ENCODE measurements around the gene SPINT2. TPM values are rescaled to one million over a fixed set of nuclear protein-coding genes. Genes with fewer than 3 reads are reported as not detected.
A peak's percentile ranks its signal among the peaks of the same experiment; 100 is the strongest.

SPINT2 gene
- total and polyA plus RNA-seq, 2 of the 13 experiments (the other 11 are each of a cell fraction or from before 2014, with no cell fraction given), result 0.31 to 0.77 TPM

DNA sequence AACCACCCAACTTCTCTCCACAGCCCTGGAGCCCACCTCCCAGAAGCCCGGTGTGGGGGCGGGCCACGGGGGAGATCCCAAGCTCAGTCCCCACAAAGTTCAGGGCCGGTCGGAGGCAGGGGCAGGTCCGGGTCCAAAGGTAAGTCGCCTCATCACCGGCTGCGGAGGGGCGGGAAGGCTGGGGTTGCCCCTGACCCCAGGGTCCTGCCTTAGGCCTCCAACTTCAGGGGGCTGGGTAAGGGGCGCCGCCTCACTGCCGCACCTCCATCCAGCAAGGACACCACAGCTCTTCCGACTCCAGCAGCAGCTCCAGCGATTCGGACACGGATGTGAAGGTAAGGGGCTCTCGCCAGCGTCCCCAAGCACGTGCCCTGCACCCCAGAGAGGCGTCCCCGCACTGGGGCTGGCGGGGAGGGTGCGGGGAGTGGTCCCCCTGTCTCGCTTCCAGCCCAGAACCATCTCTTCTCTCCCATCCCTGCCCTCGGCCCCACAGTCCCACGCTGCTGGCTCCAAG is 40.0 kb downstream of the SPINT2 start (continued):
- no peak for TF ChIP-seq CEBPZ (IDR thresholded peaks at IDR 0.05; ENCODE audit: low read length)
- peak; percentile 39; the same call in 1 of the 2 replicates for TF ChIP-seq SP4 (CRISPR knock-in tag; IDR thresholded peaks at IDR 0.05)
- TF ChIP-seq DBP (CRISPR knock-in tag; IDR thresholded peaks at IDR 0.05; ENCODE audit: not compliant biosample characterization), result no peak
- TF ChIP-seq ZBTB25 (CRISPR knock-in tag; IDR thresholded peaks at IDR 0.05), result no peak
- no peak for TF ChIP-seq NR2F1 (CRISPR knock-in tag; IDR thresholded peaks at IDR 0.05)
- no peak for TF ChIP-seq RAD51 (IDR thresholded peaks at IDR 0.05; ENCODE audit: borderline replicate concordance)
- peak; percentile 37; the same call in 1 of the 2 replicates for TF ChIP-seq MTA1 (CRISPR knock-in tag; IDR thresholded peaks at IDR 0.05; ENCODE audit: borderline replicate concordance)
- TF ChIP-seq DMAP1 (CRISPR knock-in tag; IDR thresholded peaks at IDR 0.05), result no peak
- no peak for TF ChIP-seq ELK4 (CRISPR knock-in tag; IDR thresholded peaks at IDR 0.05; ENCODE audit: borderline replicate concordance)
- 0 out of 2 replicates have a peak, but pooled peaks have one; percentile 6 for TF ChIP-seq HES4 (CRISPR knock-in tag; IDR thresholded peaks at IDR 0.05; ENCODE audit: borderline replicate concordance)
- TF ChIP-seq KMT2B (CRISPR knock-in tag; IDR thresholded peaks at IDR 0.05), result no peak
- TF ChIP-seq YEATS2 (CRISPR knock-in tag; IDR thresholded peaks at IDR 0.05; ENCODE audit: borderline replicate concordance), result no peak
- TF ChIP-seq NR2C2 (CRISPR knock-in tag; IDR thresholded peaks at IDR 0.05; ENCODE audit: borderline replicate concordance), result peak; percentile 28; the same call in 1 of the 2 replicates
- no peak for TF ChIP-seq CHCHD3 (CRISPR knock-in tag; IDR thresholded peaks at IDR 0.05)
- 0 out of 2 replicates have a peak, but pooled peaks have one; percentile 10 for TF ChIP-seq TBX2 (CRISPR knock-in tag; IDR thresholded peaks at IDR 0.05; ENCODE audit: borderline replicate concordance)
- TF ChIP-seq SETDB1 (CRISPR knock-in tag; IDR thresholded peaks at IDR 0.05; ENCODE audit: borderline replicate concordance), result no peak
- TF ChIP-seq, protein P1, sequence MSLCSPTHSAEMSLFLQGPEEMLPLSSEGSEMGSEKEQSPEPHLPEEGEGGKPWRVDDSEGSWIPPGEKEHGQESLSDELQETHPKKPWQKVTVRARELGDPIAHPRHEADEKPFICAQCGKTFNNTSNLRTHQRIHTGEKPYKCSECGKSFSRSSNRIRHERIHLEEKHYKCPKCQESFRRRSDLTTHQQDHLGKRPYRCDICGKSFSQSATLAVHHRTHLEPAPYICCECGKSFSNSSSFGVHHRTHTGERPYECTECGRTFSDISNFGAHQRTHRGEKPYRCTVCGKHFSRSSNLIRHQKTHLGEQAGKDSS (CRISPR knock-in tag; IDR thresholded peaks at IDR 0.05; ENCODE audit: borderline replicate concordance, low read depth), result no peak
- TF ChIP-seq ZNF260 (CRISPR knock-in tag; IDR thresholded peaks at IDR 0.05; ENCODE audit: borderline replicate concordance, low read depth), result no peak
- no peak for TF ChIP-seq ZNF3 (CRISPR knock-in tag; IDR thresholded peaks at IDR 0.05)
